ENCODE measurements around the gene HSPA4. TPM values are rescaled to one million over a fixed set of nuclear protein-coding genes. Genes with fewer than 3 reads are reported as not detected.

HSPA4 gene
- total and polyA plus RNA-seq, 2 of the 13 experiments (the other 11 are each of a cell fraction or from before 2014, with no cell fraction given), result 36.6 to 231 TPM

DNA sequence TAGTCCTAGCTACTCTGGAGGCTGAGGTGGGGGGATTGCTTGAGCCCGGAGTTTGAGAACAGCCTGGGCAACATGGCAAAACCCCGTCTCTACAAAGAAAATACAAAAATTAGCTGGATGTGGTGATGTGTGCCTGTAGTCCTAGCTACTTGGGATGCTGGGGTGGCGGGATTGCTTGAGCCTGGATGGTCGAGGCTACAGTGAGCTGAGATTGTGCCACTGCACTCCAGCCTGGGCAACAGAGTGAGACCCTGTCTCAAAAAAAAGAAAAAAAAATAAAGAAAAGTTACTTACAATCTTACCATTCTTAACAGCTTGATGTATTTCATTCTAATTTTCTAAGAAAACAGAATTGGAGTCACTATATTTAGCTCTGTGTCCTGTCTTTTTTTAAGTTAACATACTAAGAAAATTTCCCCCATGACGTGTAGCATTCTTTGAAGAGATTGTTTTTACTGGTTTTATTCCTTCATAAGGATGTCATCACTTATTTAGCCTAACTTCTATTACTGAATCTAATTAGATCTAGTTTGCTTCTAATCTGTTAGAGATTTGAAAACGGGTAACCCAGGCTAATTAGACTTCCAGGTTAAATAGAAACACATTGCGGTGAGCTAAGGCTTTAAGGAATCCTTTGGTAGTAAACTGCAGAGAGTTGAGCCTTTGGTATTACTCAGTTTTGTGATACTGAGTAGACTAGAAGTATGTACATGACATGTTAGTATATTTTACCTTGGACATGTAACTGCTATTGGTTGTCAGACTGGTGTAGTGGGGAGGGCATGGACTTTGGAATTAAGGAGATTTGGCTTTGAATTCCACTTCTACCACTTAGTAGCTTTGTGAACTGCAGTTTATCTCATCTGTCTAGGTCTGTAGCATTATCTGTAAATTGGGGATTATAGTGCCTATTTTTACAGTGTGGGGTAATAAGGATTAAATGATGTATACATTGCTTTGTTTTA is 24.0 kb downstream of the HSPA4 start:
- BruUV-seq (replicated peaks), result no TSS peak
- H3K27ac ChIP-seq (ENCODE audit: extremely low read length, insufficient read depth, low read length), result peak overlapping the region; percentile 12
- in situ Hi-C loops (cut with HindIII; ENCODE audit: extremely low pct_ligation_motif_present, low pct_unique_long_range_greater_than_20kb) (no loop called here), intact Hi-C loops (cut with micrococcal nuclease; ENCODE audit: unreplicated experiment) (no loop called here)
- CTCF ChIA-PET (ENCODE audit: low intra/inter-chr PET ratio, low total read pairs), result no interaction called here
- no peak overlapping the region for H3K4me2 ChIP-seq (ENCODE audit: low read depth, low read length)
- H3K4me1 ChIP-seq (ENCODE audit: insufficient read depth, low read length), result peaks cover 12% of the 10 kb centered on the region
- peaks cover 13 to 77% of the 10 kb centered on the region in 2 experiments for H3K36me3 ChIP-seq (replicated peaks in 1 of 2; ENCODE audit: control insufficient read depth in 1 of 2, insufficient read depth in 2 of 2, low read length in 2 of 2)
- WGBS (ENCODE audit: low lambda C conversion rate), result 89% methylated on average over 7 of the region's 7 CpGs
- POLR2A ChIA-PET, result interaction anchor here (1.2 kb wide), 1 partner anchor 24 kb away, joined by 6 read pairs; the partner anchor contains the start of gene HSPA4
- DNase-seq (ENCODE audit: low spot score) (peak; percentile 28), ATAC-seq (peak; percentile 73), FAIRE-seq (no peak)
- H3K79me2 ChIP-seq (ENCODE audit: insufficient read depth, low read length), result peaks cover 52% of the 10 kb centered on the region
- H2AFZ ChIP-seq (ENCODE audit: low read length), result no peak overlapping the region
- no peaks in the 10 kb centered on the region for H3K27me3 ChIP-seq (ENCODE audit: control insufficient read depth in 1 of 2, insufficient read depth in 2 of 2, low read length in 2 of 2)
- H4K20me1 ChIP-seq (ENCODE audit: insufficient read depth, low read length), result 0 out of 2 replicates have a peak, but pooled peaks cover 6% of the 10 kb centered on the region
- H3K9me3 ChIP-seq (ENCODE audit: low read length), result no peaks in the 10 kb centered on the region
- TF ChIP-seq HNF4G (IDR thresholded peaks at IDR 0.05; ENCODE audit: borderline replicate concordance, low read depth, low read length) (0 out of 2 replicates have a peak, but pooled peaks have one; percentile 14), HNF4G (CRISPR knock-in tag; IDR thresholded peaks at IDR 0.05; ENCODE audit: borderline replicate concordance, low read depth) (no peak), ZNF782 (CRISPR knock-in tag; IDR thresholded peaks at IDR 0.05; ENCODE audit: borderline replicate concordance) (no peak), HNF4A (CRISPR knock-in tag; IDR thresholded peaks at IDR 0.05) (peak; percentile 75)
- H3K9ac ChIP-seq (ENCODE audit: insufficient read depth, low read depth, low read length), result no peak overlapping the region
- no peak overlapping the region for H3K4me3 ChIP-seq (replicated peaks in 1 of 3; ENCODE audit: insufficient read depth in 1 of 3, low read depth in 2 of 3, low read length in 3 of 3)

GRCh38 chr5:133079048-133079447 is 27.2 kb downstream of the HSPA4 start:
- Histone ChIP-seq H4K20me1 (ENCODE audit: insufficient read depth, low read length) (peaks cover 4% of the 10 kb centered on the region; the same call in 1 of the 2 replicates), H3K4me3 (replicated peaks in 1 of 3; ENCODE audit: insufficient read depth in 1 of 3, low read depth in 2 of 3, low read length in 3 of 3) (no peak overlapping the region), H3K9me3 (ENCODE audit: low read length) (no peaks in the 10 kb centered on the region), H3K9ac (ENCODE audit: insufficient read depth, low read depth, low read length) (no peak overlapping the region), H3K4me2 (ENCODE audit: low read depth, low read length) (no peak overlapping the region), H3K36me3 (replicated peaks in 1 of 2; ENCODE audit: control insufficient read depth in 1 of 2, insufficient read depth in 2 of 2, low read length in 2 of 2) (peaks cover 7 to 67% of the 10 kb centered on the region in 2 experiments), H3K79me2 (ENCODE audit: insufficient read depth, low read length) (peaks cover 56% of the 10 kb centered on the region), H3K27me3 (ENCODE audit: control insufficient read depth in 1 of 2, insufficient read depth in 2 of 2, low read length in 2 of 2) (no peaks in the 10 kb centered on the region), H3K4me1 (ENCODE audit: insufficient read depth, low read length) (peaks cover 12% of the 10 kb centered on the region), H3K27ac (ENCODE audit: extremely low read length, insufficient read depth, low read length) (no peak overlapping the region), H2AFZ (ENCODE audit: low read length) (no peak overlapping the region)
- POLR2A ChIA-PET, result interaction anchor here (1.3 kb wide), 1 partner anchor 27 kb away, joined by 4 read pairs; the partner anchor contains the start of gene HSPA4
- intact Hi-C loops (cut with micrococcal nuclease; ENCODE audit: unreplicated experiment) (no loop called here), in situ Hi-C loops (cut with HindIII; ENCODE audit: extremely low pct_ligation_motif_present, low pct_unique_long_range_greater_than_20kb) (no loop called here)
- CTCF ChIA-PET (ENCODE audit: low intra/inter-chr PET ratio, low total read pairs), result no interaction called here
- FAIRE-seq (no peak), ATAC-seq (no peak), DNase-seq (ENCODE audit: low spot score) (no peak)
- BruUV-seq (replicated peaks), result no TSS peak
- 98% methylated on average over 3 of the region's 3 CpGs for WGBS (ENCODE audit: low lambda C conversion rate)
- TF ChIP-seq, protein P1, sequence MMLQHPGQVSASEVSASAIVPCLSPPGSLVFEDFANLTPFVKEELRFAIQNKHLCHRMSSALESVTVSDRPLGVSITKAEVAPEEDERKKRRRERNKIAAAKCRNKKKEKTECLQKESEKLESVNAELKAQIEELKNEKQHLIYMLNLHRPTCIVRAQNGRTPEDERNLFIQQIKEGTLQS (CRISPR knock-in tag; IDR thresholded peaks at IDR 0.05), result no peak
- TF ChIP-seq NR1H2 (CRISPR knock-in tag; IDR thresholded peaks at IDR 0.05; ENCODE audit: borderline replicate concordance, low read depth) (no peak), ATF5 (CRISPR knock-in tag; IDR thresholded peaks at IDR 0.05; ENCODE audit: low read depth) (no peak), KAT2B (IDR thresholded peaks at IDR 0.05; ENCODE audit: borderline replicate concordance, low read depth, low read length) (no peak), RCOR2 (CRISPR knock-in tag; IDR thresholded peaks at IDR 0.05) (no peak), IRX3 (CRISPR knock-in tag; IDR thresholded peaks at IDR 0.05; ENCODE audit: borderline replicate concordance, low read depth) (no peak), ZNF570 (CRISPR knock-in tag; IDR thresholded peaks at IDR 0.05; ENCODE audit: borderline replicate concordance) (no peak), ZNF558 (CRISPR knock-in tag; IDR thresholded peaks at IDR 0.05; ENCODE audit: borderline replicate concordance) (no peak), PHF21A (CRISPR knock-in tag; IDR thresholded peaks at IDR 0.05) (no peak), EHMT2 (IDR thresholded peaks at IDR 0.05; ENCODE audit: borderline replicate concordance, low read depth, low read length) (no peak)
